Measurements from ENCODE around the gene TDRD10. TPM values are rescaled to one million over a fixed set of nuclear protein-coding genes. Genes with fewer than 3 reads are reported as not detected.
"Not testable (repeated sequence)": the region's sequence is repeated elsewhere in the genome, so short reads cannot be mapped to it uniquely, and the experiment has no call there.

Gene TDRD10
- total RNA-seq, 1 donor from 2014 or later: not detected

DNA sequence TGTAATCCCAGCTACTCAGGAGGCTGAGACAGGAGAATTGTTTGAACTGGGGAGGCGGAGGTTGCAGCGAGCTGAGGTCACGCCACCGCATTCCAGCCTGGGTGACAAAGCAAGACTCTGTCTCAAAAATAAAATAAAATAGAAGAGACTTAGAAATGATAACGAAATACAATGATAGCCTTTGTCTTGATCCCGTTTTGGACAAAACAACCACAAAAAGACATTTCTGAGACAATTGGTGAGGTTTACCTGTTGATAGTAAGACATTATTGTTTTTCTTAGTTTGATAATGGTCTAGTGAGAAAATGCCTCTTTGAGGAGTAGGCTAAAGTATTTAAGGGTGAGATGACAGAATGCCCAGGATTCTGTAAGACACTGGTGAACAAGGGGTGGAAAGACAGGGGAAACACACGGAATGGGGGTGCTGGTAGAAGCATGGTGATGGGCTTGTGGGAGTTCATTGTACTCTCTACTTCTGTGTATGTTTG is 12.1 kb downstream of the TDRD10 start:
- Mint-ChIP-seq H3K27ac (no peak overlapping the region), H3K4me3 (no peak overlapping the region), H3K4me1 (no peaks in the 10 kb centered on the region), H3K9me3 (no peaks in the 10 kb centered on the region), H3K27me3 (peaks cover 37% of the 10 kb centered on the region), H3K36me3 (ENCODE audit: low read depth) (no peaks in the 10 kb centered on the region)
- no peak for DNase-seq
- intact Hi-C loops (cut with micrococcal nuclease): no loop called here

DNA sequence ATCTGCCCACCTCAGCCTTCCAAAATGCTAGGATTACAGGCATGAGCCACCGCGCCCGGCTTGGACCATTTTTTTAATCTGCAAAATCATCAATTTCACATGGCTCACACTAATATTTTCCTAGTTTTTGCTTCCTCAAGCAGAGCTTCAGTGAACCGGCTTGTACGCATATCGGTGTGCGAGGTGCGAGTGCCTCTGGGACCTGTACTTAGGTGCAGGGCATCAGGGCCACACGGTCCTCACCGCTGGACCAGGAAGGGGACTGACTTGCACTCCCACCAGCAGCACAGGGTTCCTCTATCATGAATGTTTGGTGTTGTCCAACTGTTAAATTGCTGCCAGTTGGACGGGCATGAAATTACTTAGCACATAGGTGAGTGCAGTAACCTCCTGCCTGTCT is 15.6 kb downstream of the TDRD10 start:
- Mint-ChIP-seq H3K27me3 (peaks cover 45% of the 10 kb centered on the region), H3K4me1 (peaks cover 2% of the 10 kb centered on the region), H3K4me3 (no peak overlapping the region), H3K27ac (no peak overlapping the region), H3K9me3 (no peaks in the 10 kb centered on the region), H3K36me3 (ENCODE audit: low read depth) (no peaks in the 10 kb centered on the region)
- no peak for DNase-seq
- intact Hi-C loops (cut with micrococcal nuclease): no loop called here

DNA sequence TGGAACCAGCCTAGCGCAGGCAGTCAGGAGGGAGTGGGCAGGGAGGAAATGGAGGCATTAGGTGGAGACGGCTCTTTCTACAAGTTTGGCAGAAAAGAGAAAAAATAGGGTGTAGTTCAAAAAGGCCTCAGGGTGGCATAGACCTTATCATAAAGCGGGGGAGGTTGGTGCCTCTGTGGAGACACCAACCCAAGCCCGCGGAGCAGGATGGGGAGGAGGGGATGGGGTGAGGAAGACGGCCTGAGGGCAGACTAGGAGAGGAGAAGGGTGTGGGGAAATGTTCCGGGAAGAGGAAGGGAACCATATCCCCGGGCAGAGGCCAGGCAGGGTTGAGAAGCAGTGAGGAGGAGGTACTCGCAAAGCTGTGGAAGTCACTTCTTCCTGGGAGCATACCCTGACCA is 17.6 kb downstream of the TDRD10 start:
- Mint-ChIP-seq H3K9me3 (no peaks in the 10 kb centered on the region), H3K36me3 (ENCODE audit: low read depth) (no peaks in the 10 kb centered on the region), H3K27me3 (peaks cover 42% of the 10 kb centered on the region), H3K4me3 (no peak overlapping the region), H3K27ac (no peak overlapping the region), H3K4me1 (peaks cover 2% of the 10 kb centered on the region)
- no peak for DNase-seq
- intact Hi-C loops (cut with micrococcal nuclease): no loop called here

DNA sequence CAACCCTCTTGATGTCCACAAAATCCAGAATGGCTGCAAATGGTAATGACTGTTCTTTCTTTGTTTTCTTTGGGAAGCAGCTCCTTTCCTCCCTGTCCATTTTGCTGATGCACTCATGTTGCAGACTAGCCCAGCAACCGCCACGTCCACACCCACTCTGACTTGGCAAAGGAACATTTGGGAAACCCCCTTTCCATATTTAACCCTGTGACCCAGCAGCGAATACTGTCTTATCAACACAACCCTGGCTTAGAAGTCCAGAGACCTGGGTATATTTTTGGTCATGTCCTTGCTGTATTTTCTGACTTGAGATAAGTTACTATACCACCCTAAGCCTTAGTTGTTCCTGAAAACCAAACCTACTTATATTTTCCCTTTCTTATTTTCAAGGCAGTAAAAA is 18.3 kb downstream of the TDRD10 start:
- Mint-ChIP-seq H3K4me3 (no peak overlapping the region), H3K36me3 (ENCODE audit: low read depth) (no peaks in the 10 kb centered on the region), H3K4me1 (peaks cover 2% of the 10 kb centered on the region), H3K9me3 (no peaks in the 10 kb centered on the region), H3K27ac (no peak overlapping the region), H3K27me3 (peaks cover 42% of the 10 kb centered on the region)
- intact Hi-C loops (cut with micrococcal nuclease): no loop called here
- DNase-seq: no peak

DNA sequence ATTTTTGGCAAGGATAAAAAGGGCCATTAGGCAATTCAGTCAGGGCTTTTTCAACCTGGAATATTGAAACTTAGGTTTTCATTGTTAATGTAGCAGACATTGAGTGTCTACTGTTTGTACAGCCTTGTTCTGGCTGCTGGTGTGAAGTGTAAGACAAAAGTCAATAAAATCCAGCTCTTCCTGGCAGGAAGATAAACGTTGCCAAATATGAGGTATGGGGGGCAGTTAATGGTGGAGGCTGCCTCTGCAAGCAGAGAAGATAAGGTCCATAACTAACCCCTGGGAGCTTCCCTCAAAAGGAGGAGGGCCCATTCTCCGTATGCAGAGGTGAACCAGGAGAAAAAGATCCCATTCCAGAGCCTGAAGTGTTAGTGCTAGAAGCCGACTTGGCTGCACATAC is 19.7 kb downstream of the TDRD10 start:
- H3K36me3 Mint-ChIP-seq (ENCODE audit: low read depth): no peaks in the 10 kb centered on the region
- no peak overlapping the region for H3K4me3 Mint-ChIP-seq
- H3K27me3 Mint-ChIP-seq: peaks cover 34% of the 10 kb centered on the region
- H3K9me3 Mint-ChIP-seq: no peaks in the 10 kb centered on the region
- peaks cover 2% of the 10 kb centered on the region for H3K4me1 Mint-ChIP-seq
- H3K27ac Mint-ChIP-seq: no peak overlapping the region
- DNase-seq: no peak
- intact Hi-C loops (cut with micrococcal nuclease): no loop called here

DNA sequence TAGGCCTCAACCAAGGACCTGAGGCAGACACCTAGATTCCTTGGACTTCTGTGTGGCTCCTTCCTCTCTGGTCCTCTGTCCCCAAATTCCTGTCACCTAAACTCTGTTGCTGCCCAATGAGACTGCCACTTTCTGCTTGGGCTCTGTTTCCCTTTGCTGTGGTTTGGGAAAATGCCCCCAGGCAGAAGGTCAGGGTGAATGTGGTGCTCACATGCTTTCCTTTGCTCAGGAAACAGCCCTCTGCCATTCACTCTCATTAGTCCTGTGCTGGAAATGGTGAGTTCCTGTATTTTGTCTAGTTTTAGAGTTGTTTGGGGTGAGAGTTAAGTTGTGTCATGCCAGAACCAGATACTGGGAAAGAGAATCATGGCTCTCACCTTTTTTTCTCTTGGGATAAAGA is 22.9 kb downstream of the TDRD10 start:
- intact Hi-C loops (cut with micrococcal nuclease): no loop called here
- DNase-seq: no peak
- no peaks in the 10 kb centered on the region for H3K9me3 Mint-ChIP-seq
- no peaks in the 10 kb centered on the region for H3K36me3 Mint-ChIP-seq (ENCODE audit: low read depth)
- no peak overlapping the region for H3K27ac Mint-ChIP-seq
- peaks cover 2% of the 10 kb centered on the region for H3K4me1 Mint-ChIP-seq
- H3K27me3 Mint-ChIP-seq: peaks cover 28% of the 10 kb centered on the region
- H3K4me3 Mint-ChIP-seq: no peak overlapping the region

DNA sequence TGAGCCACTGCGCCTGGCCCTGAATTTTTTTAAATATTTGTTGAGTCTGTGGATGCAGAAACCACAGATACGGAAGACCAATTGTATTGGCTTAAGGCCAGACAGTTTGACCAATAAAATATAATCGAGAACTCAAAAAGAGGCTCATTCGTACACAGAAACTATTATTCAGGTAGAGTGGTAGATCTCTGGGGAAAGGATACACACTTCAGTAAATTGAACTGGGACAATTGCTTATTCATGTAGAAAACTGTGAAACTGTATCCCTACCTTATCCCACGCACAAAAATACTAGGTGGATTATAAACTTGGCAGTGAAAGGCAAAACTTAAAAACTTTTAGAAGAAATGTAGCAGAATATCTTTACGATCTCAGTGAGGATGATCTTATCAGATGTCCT is 25.2 kb downstream of the TDRD10 start:
- H3K9me3 Mint-ChIP-seq: no peaks in the 10 kb centered on the region
- H3K4me3 Mint-ChIP-seq: no peak overlapping the region
- intact Hi-C loops (cut with micrococcal nuclease): no loop called here
- no peaks in the 10 kb centered on the region for H3K36me3 Mint-ChIP-seq (ENCODE audit: low read depth)
- H3K4me1 Mint-ChIP-seq: no peaks in the 10 kb centered on the region
- peaks cover 25% of the 10 kb centered on the region for H3K27me3 Mint-ChIP-seq
- no peak overlapping the region for H3K27ac Mint-ChIP-seq
- no peak for DNase-seq

DNA sequence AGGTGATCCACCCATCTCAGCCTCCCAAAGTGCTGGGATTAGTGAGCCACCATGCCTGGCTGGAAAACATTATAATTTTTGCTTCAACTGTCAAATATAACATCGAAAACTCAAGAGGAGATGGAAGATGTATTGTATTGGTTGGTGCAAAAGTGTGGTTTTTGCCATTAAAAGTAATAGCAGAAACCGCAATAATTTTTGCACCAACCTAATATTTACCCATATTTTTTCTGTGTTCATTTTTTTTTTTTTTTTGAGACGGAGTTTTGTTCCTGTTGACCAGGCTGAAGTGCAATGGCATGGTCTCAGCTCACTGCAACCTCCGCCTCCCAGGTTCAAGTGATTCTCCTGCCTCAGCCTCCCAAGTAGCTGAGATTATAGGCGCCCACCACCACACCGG is 27.3 kb downstream of the TDRD10 start:
- intact Hi-C loops (cut with micrococcal nuclease): no loop called here
- Mint-ChIP-seq H3K36me3 (ENCODE audit: low read depth) (no peaks in the 10 kb centered on the region), H3K27ac (no peak overlapping the region), H3K4me1 (no peaks in the 10 kb centered on the region), H3K9me3 (no peaks in the 10 kb centered on the region), H3K4me3 (no peak overlapping the region), H3K27me3 (peaks cover 15% of the 10 kb centered on the region)
- no peak for DNase-seq

DNA sequence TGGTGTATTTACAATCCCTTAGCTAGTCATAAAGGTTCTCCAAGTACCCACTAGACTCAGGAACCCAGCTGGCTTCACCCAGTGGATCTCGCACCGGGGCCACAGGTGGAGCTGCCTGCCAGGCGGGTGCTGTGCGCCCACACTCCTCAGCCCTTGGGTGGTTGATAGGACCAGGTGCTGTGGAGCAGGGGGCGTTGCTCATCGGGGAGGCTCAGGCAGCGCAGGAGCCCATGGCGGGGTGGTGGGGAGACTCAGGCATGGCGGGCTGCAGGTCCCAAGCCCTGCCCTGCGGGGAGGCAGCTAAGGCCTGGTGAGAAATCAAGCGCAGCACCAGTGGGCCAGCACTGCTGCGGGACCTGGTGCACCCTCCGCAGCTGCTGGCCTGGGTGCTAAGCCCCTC is 29.9 kb downstream of the TDRD10 start:
- DNase-seq; H3K9me3 Mint-ChIP-seq; intact Hi-C loops (cut with micrococcal nuclease); H3K36me3 Mint-ChIP-seq (ENCODE audit: low read depth); H3K4me3 Mint-ChIP-seq; H3K27ac Mint-ChIP-seq; H3K4me1 Mint-ChIP-seq: not testable (repeated sequence)
- H3K27me3 Mint-ChIP-seq: peaks cover 25% of the 10 kb centered on the region

DNA sequence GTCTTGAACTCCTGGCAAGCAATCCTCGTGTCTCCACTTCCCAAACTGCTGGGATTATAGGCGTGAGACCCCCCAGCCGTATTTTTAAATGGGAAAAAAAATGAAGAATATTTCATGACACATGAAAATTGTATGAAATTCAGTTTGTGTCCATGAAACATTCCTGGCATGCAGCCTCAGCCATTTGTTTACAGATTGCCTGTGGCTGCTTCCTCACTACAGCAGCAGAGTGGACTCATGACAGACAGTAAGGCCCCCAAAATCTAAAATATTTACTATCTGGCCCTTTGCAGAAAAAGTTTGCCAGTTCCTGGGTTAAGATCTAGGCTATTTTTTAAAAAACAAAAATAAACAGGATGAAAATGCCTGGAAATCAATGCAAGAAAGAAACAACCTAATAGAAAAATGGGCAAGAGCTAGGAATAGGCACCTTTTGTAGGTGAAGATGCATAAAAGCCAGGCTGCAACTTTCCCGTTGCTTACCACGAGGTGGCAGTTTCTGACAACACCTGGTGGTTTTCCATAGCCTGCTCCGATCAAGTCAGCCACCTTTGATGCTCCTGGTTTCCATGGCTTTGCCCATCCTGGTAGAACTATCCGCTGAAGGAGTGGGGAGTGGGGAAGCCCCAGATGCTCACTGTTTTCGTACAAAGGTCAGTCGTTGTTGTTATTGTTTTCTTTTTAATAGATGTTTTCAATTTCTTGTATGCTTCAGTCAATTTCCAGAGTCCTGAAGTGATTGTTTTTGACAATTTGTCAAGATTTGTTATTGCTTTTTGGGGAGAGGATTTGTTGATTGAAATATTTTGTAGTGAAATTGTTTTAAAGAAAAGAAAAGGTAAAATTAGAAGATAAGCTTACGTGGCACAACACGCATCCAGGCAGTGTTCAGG is 32.2 kb downstream of the TDRD10 start:
- no peaks in the 10 kb centered on the region for H3K4me1 Mint-ChIP-seq
- DNase-seq: no peak
- peaks cover 22% of the 10 kb centered on the region for H3K27me3 Mint-ChIP-seq

DNA sequence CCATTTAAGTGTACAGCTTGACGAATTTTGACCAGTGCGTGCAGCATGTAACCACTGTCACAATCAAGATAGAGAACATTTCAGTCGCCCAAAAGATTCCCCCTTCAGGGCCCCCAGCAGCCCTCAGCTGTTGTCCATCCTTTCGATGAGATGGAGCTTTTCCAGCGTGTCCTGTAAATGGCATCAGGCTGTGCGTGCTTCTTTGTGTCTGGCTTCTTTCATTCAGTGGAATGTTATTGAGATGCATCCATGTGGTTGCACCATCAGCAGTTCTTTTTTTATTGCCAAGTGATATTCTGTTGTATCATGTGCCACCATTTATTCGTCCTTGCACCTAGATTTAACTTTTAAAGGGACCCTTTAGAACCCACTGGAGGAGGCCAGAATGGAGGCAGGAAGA is 34.6 kb downstream of the TDRD10 start:
- no peaks in the 10 kb centered on the region for H3K4me1 Mint-ChIP-seq
- H3K36me3 Mint-ChIP-seq (ENCODE audit: low read depth): no peaks in the 10 kb centered on the region
- intact Hi-C loops (cut with micrococcal nuclease): no loop called here
- H3K9me3 Mint-ChIP-seq: no peaks in the 10 kb centered on the region
- DNase-seq: no peak
- peaks cover 31% of the 10 kb centered on the region for H3K27me3 Mint-ChIP-seq
- no peak overlapping the region for H3K27ac Mint-ChIP-seq
- H3K4me3 Mint-ChIP-seq: no peak overlapping the region

More for the DNA sequence above, 32.2 kb downstream of the TDRD10 start:
- H3K27ac Mint-ChIP-seq: no peak overlapping the region
- H3K9me3 Mint-ChIP-seq: no peaks in the 10 kb centered on the region
- intact Hi-C loops (cut with micrococcal nuclease): no loop called here
- no peak overlapping the region for H3K4me3 Mint-ChIP-seq
- H3K36me3 Mint-ChIP-seq (ENCODE audit: low read depth): no peaks in the 10 kb centered on the region

DNA sequence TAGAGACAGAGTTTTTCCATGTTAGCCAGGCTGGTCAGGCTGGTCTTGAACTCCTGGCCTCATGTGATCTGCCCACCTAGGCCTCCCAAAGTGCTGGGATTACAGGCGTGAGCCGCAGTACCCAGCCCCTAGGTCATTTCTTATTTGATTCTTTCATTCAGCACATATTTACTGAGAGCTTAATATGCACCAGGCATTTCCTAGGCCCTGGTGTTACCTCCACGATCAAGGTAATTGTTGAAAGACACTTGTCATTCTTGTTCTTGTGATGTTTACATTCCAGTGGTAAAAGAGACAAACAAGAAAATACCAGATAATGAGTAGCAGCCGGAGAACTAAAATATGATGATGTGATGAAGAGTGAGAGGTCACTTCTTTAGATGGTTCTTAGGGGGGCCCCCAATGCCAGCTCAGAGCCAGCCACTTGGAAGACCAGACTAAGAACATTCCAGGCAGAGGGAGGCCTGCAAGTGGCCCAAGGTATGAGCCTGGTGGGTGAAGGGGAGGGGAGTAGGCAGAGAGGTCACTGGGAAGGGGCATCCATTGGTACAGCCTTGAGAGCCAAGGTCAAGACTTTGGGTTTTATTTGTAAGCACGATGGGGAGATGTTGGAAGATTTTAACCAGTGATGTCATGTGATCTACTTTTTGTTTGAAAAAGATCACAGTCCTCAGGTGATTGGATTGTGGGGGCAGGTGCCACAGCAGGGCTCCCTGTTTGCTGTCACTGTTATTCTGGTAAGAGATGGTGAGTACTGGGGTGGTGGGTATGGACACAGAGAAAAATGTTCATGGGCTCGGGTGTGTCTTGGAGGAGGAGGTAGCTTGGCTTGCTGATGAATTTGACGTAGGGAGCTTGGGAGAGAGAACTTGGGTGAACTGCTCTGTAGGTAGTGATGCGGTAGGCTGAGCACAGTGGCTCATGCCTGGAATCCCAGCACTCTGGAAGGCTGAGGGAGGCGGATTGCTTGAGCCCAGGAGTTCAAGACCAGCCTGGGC is 37.8 kb downstream of the TDRD10 start:
- peaks cover 29% of the 10 kb centered on the region for H3K27me3 Mint-ChIP-seq
- H3K4me1 Mint-ChIP-seq: no peaks in the 10 kb centered on the region
- H3K27ac Mint-ChIP-seq: no peak overlapping the region
- no peak overlapping the region for H3K4me3 Mint-ChIP-seq
- H3K9me3 Mint-ChIP-seq: no peaks in the 10 kb centered on the region
- no peaks in the 10 kb centered on the region for H3K36me3 Mint-ChIP-seq (ENCODE audit: low read depth)
- intact Hi-C loops (cut with micrococcal nuclease): no loop called here
- no peak for DNase-seq

DNA sequence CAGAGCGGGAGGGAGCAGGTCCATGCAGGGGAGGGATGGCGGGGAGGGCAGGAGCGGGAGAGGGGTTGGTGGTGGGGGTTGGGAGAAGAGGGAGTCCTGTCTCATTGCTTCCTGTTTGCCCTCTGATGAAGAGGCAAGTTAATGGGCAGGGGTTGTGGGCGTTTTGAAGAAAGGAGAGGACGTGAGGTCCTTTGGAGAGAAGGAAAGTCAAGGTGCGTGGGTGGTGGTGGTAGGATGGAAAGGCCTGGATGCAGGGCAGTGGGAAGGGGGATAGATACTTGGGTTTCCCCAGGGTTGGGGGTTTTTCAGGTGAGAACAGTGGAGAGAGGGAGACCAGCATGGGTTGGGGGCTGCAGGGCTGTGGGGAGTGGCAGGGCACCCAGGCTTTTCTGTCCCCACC is 39.2 kb downstream of the TDRD10 start:
- no peaks in the 10 kb centered on the region for H3K9me3 Mint-ChIP-seq
- intact Hi-C loops (cut with micrococcal nuclease): no loop called here

More for the DNA sequence above, 39.2 kb downstream of the TDRD10 start:
- no peak for DNase-seq
- H3K27me3 Mint-ChIP-seq: peaks cover 22% of the 10 kb centered on the region
- H3K36me3 Mint-ChIP-seq (ENCODE audit: low read depth): no peaks in the 10 kb centered on the region
- H3K27ac Mint-ChIP-seq: no peak overlapping the region
- no peak overlapping the region for H3K4me3 Mint-ChIP-seq
- no peaks in the 10 kb centered on the region for H3K4me1 Mint-ChIP-seq

Measured in activated CD4-positive, alpha-beta T cell treated with anti-CD3 and anti-CD28 coated beads, Interleukin-2, amount 10 ng/mL, durations not matched to agents 24 days and 14 days (primary cell).